Tibial nerve (tissue), 4 donors: Measurements from ENCODE around the gene NPHS1.

ENCODE experiments used
- EP300 ChIP-seq, 2 donors: sonication (generic); formaldehyde crosslinking; IDR thresholded peaks; one replicate each; pipeline ENCODE4 v1.6.1; 2017; ENCODE audit warnings: antibody characterized with exemption in 2 of 2, mild to moderate bottlenecking in 1 of 2
- POLR2A ChIP-seq, 2 donors: fragments of 450-650 bp; IDR thresholded peaks; one replicate each; pipeline ENCODE4 v1.6.1; 2017; ENCODE audit warnings: antibody characterized with exemption in 2 of 2, mild to moderate bottlenecking in 2 of 2, moderate library complexity in 2 of 2
- TF ChIP-seq, protein P1 (sequence below), 5 experiments: fragments of 200-600 bp in 3 of 5; fragments of 450-650 bp in 2 of 5; sonication (generic) in 3 of 5; IDR thresholded peaks; one replicate each; pipeline ENCODE4 v1.5.1; 2016 to 2019; ENCODE audit warnings: antibody characterized with exemption in 5 of 5, mild to moderate bottlenecking in 3 of 5, moderate library complexity in 2 of 5

DNA sequence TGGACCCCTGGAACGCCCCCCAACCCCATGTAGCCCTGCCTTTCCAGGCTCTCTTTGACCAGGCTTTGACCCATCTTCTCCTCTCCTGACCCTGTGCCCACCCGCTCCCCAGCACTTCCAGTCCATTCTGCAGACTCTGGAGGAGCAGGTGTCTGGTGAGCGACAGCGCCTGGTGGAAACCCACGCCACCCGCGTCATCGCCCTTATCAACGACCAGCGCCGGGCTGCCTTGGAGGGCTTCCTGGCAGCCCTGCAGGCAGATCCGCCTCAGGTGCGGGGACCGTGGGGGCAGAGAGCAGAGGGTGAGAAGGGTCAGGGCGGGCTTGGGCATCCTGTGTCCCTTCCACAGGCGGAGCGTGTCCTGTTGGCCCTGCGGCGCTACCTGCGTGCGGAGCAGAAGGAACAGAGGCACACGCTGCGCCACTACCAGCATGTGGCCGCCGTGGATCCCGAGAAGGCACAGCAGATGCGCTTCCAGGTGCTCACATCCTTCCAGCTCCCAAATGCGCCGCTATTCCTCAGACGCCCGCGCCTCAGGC is 22.2 kb upstream of the NPHS1 start:
- TF ChIP-seq, protein P1, sequence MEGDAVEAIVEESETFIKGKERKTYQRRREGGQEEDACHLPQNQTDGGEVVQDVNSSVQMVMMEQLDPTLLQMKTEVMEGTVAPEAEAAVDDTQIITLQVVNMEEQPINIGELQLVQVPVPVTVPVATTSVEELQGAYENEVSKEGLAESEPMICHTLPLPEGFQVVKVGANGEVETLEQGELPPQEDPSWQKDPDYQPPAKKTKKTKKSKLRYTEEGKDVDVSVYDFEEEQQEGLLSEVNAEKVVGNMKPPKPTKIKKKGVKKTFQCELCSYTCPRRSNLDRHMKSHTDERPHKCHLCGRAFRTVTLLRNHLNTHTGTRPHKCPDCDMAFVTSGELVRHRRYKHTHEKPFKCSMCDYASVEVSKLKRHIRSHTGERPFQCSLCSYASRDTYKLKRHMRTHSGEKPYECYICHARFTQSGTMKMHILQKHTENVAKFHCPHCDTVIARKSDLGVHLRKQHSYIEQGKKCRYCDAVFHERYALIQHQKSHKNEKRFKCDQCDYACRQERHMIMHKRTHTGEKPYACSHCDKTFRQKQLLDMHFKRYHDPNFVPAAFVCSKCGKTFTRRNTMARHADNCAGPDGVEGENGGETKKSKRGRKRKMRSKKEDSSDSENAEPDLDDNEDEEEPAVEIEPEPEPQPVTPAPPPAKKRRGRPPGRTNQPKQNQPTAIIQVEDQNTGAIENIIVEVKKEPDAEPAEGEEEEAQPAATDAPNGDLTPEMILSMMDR (IDR thresholded peaks at IDR 0.05) = no peak
- no peak for TF ChIP-seq POLR2A (IDR thresholded peaks at IDR 0.05)
- TF ChIP-seq EP300 (IDR thresholded peaks at IDR 0.05) = no peak
